ENCODE results near the gene TOMT. TPM values are rescaled to one million over a fixed set of nuclear protein-coding genes. Genes with fewer than 3 reads are reported as not detected.
"Not testable (repeated sequence)": the region's sequence is repeated elsewhere in the genome, so short reads cannot be mapped to it uniquely, and the experiment has no call there.

TOMT gene
- total RNA-seq, 1 experiment from 2014 or later, result 0.14 TPM

DNA sequence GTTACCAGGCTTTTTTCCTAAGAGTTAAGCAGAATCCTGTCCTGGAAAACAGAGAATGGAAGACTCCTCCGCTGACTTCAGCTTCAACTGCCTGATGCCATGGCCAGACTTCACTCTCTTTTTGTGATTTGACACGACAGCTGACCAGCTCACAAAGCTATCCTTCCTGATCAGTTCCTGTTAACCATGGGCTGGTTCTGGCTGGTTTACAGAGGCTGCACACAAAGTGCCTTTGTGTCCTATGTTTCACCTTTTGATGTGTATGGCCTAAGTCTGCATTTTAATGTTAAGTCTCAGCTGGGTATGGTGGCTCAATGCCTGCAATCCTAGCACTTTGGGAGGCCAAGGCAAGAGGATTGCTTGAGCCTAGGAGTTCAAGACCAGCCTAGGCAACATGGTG, 40.9 kb downstream of the TOMT start:
- Histone ChIP-seq H3K36me3 (replicated peaks; ENCODE audit: control insufficient read depth, insufficient read depth, low read length) (no peaks in the 10 kb centered on the region), H3K4me3 (ENCODE audit: insufficient read depth, low read depth, low read length) (no peak overlapping the region), H3K27me3 (ENCODE audit: control insufficient read depth, insufficient read depth, low read length) (no peaks in the 10 kb centered on the region)
- no peak for DNase-seq

- Histone ChIP-seq H3K4me3 (ENCODE audit: insufficient read depth, low read depth, low read length) (no peak overlapping the region), H3K27me3 (ENCODE audit: control insufficient read depth, insufficient read depth, low read length) (no peaks in the 10 kb centered on the region), H3K36me3 (replicated peaks; ENCODE audit: control insufficient read depth, insufficient read depth, low read length) (no peaks in the 10 kb centered on the region)
- DNase-seq, result no peak
Observed at GRCh38 chr11:72150882-72151281, 45.2 kb downstream of the TOMT start.

DNA sequence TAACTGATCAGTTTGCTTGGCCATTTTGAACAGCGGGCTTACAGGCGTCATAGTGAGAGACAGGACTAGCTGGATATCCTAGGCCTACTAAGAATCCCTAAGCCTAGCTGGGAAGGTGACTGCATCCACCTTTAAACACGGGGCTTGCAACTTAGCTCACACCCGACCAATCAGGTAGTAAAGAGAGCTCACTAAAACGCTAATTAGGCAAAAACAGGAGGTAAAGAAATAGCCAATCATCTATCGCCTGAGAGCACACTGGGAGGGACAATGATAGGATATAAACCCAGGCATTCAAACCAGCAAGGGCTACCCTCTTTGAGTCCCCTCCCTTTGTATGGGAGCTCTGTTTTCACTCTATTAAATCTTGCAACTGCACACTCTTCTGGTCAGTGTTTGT, 48.1 kb downstream of the TOMT start:
- not testable (repeated sequence) for H3K4me3 ChIP-seq (ENCODE audit: insufficient read depth, low read depth, low read length); H3K27me3 ChIP-seq (ENCODE audit: control insufficient read depth, insufficient read depth, low read length); DNase-seq; H3K36me3 ChIP-seq (replicated peaks; ENCODE audit: control insufficient read depth, insufficient read depth, low read length)

- no peak overlapping the region for H3K4me3 ChIP-seq (ENCODE audit: insufficient read depth, low read depth, low read length)
- H3K36me3 ChIP-seq (replicated peaks; ENCODE audit: control insufficient read depth, insufficient read depth, low read length), result no peaks in the 10 kb centered on the region
- DNase-seq, result no peak
- H3K27me3 ChIP-seq (ENCODE audit: control insufficient read depth, insufficient read depth, low read length), result 0 out of 2 replicates have a peak, but pooled peaks cover 1% of the 10 kb centered on the region
Observed at GRCh38 chr11:72154816-72155215, 49.1 kb downstream of the TOMT start.

DNA sequence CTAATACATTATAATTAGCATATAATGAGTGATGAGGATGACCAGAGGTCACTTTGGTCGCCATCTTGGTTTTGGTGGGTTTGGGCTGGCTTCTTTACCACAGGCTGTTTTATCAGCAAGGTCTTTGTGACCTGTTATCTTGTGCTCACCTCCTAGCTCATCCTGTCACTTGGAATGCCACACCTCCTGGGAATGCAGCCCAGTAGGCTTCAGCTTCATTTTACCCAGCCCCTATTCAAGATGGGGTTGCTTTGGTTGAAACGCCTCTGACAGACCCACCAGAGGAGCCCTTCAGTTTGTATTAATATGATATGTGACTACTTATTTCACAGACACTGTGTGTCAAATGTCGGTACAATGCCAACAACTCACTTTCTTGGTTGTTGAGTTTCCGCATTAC, 50.0 kb downstream of the TOMT start:
- no peak for DNase-seq
- 0 out of 2 replicates have a peak, but pooled peaks cover 1% of the 10 kb centered on the region for H3K27me3 ChIP-seq (ENCODE audit: control insufficient read depth, insufficient read depth, low read length)
- H3K4me3 ChIP-seq (ENCODE audit: insufficient read depth, low read depth, low read length), result no peak overlapping the region
- H3K36me3 ChIP-seq (replicated peaks; ENCODE audit: control insufficient read depth, insufficient read depth, low read length), result no peaks in the 10 kb centered on the region

DNA sequence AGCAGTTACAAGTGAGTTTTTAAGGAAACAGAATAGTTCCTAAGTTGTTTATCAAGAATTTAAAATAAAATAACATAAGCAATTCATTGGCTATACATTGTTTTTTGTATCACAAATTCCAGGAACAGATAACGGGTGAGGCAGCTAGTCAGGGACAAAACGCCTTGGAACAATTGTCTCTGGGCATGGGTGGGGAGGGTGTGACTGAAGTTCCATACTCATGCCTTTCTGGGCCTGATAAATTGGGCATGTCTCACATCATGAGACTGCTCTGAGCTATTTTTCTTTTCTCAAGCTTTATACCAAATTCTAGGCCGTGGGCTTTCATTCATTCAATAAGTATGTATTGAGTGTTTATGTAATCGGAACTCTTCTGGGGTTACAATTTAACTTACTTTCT, 51.4 kb downstream of the TOMT start:
- Histone ChIP-seq H3K27me3 (ENCODE audit: control insufficient read depth, insufficient read depth, low read length) (0 out of 2 replicates have a peak, but pooled peaks cover 1% of the 10 kb centered on the region), H3K36me3 (replicated peaks; ENCODE audit: control insufficient read depth, insufficient read depth, low read length) (no peaks in the 10 kb centered on the region), H3K4me3 (ENCODE audit: insufficient read depth, low read depth, low read length) (no peak overlapping the region)
- no peak for DNase-seq

Other genes starting within 250 kb of the TOMT start
- not detected in 2 replicates for gene DEFB131B, start 227.5 kb upstream of the TOMT start, total RNA-seq (2014; rRNA removed; shearing (Covaris generic))
- gene XNDC1N, start 177.3 kb upstream of the TOMT start, total RNA-seq (2014; rRNA removed; shearing (Covaris generic)), result 4.2 and 7.6 TPM in 2 replicates
- 18.7 and 22.7 TPM in 2 replicates for gene RNF121, start 176.9 kb upstream of the TOMT start, total RNA-seq (2014; rRNA removed; shearing (Covaris generic))
- gene IL18BP, start 107.0 kb upstream of the TOMT start, total RNA-seq (2014; rRNA removed; shearing (Covaris generic)), result 3.1 and 4.5 TPM in 2 replicates
- 97.5 and 125 TPM in 2 replicates for gene NUMA1, start 25.4 kb upstream of the TOMT start, total RNA-seq (2014; rRNA removed; shearing (Covaris generic))
- 4.2 and 6.7 TPM in 2 replicates for gene LRRC51, start 25.1 kb upstream of the TOMT start, total RNA-seq (2014; rRNA removed; shearing (Covaris generic))
- gene LAMTOR1, start 2.6 kb upstream of the TOMT start, total RNA-seq (2014; rRNA removed; shearing (Covaris generic)), result 97.8 and 114 TPM in 2 replicates
- gene ANAPC15, start 6.8 kb downstream of the TOMT start, total RNA-seq (2014; rRNA removed; shearing (Covaris generic)), result 50.0 and 62.6 TPM in 2 replicates
- gene FOLR3, start 29.8 kb downstream of the TOMT start, total RNA-seq (2014; rRNA removed; shearing (Covaris generic)), result not detected in 2 replicates
- gene FOLR1, start 86.2 kb downstream of the TOMT start, total RNA-seq (2014; rRNA removed; shearing (Covaris generic)), result 0.41 and 1.3 TPM in 2 replicates
- not detected in 2 replicates for gene FOLR2, start 110.9 kb downstream of the TOMT start, total RNA-seq (2014; rRNA removed; shearing (Covaris generic))
- 98.6 and 109 TPM in 2 replicates for gene INPPL1, start 118.8 kb downstream of the TOMT start, total RNA-seq (2014; rRNA removed; shearing (Covaris generic))
- 2.5 and 2.8 TPM in 2 replicates for gene PHOX2A, start 138.3 kb downstream of the TOMT start, total RNA-seq (2014; rRNA removed; shearing (Covaris generic))